Calu3 (cell line): ENCODE measurements around the gene DNAJA4. TPM values are rescaled to one million over a fixed set of nuclear protein-coding genes. Genes with fewer than 3 reads are reported as not detected.

ENCODE experiments used
- BruUV-seq: library from RNA; stranded (reverse); fragments of 400-500 nt; replicated peaks from 2 replicates; lab custom pipeline; 2021; lab: Mats Ljungman, UMichigan
- CTCF ChIA-PET: fragments of 300-600 bp; sonication (Branson Sonifier 250); formaldehyde crosslinking; loops from one replicate; lab custom pipeline; 2022; ENCODE audit warnings: antibody characterized with exemption; lab: Charles Lee
- DNase-seq: peaks from one replicate; pipeline ENCODE4 v3.0.0; 2022
- H3K27ac Mint-ChIP-seq: one replicate; pipeline ENCODE4 v1.8.0; 2022; ENCODE audit warnings: mixed read lengths; ENCODE audit not compliant: unreplicated experiment
- H3K27me3 Mint-ChIP-seq: one replicate; pipeline ENCODE4 v1.8.0; 2022; ENCODE audit warnings: mixed read lengths; ENCODE audit not compliant: unreplicated experiment
- H3K36me3 Mint-ChIP-seq: one replicate; pipeline ENCODE4 v1.8.0; 2022; ENCODE audit warnings: mild to moderate bottlenecking, moderate library complexity, mixed read lengths; ENCODE audit not compliant: insufficient read depth, unreplicated experiment
- H3K4me1 Mint-ChIP-seq: one replicate; pipeline ENCODE4 v1.8.0; 2022; ENCODE audit warnings: mild to moderate bottlenecking, low read depth, mixed read lengths; ENCODE audit not compliant: unreplicated experiment
- H3K4me3 Mint-ChIP-seq: one replicate; pipeline ENCODE4 v1.8.0; 2022; ENCODE audit warnings: mild to moderate bottlenecking, low read depth, moderate library complexity, mixed read lengths; ENCODE audit not compliant: unreplicated experiment
- H3K9me3 Mint-ChIP-seq: one replicate; pipeline ENCODE4 v1.8.0; 2022; ENCODE audit warnings: low read depth, mixed read lengths; ENCODE audit not compliant: unreplicated experiment
- intact Hi-C: fragments of 100-400 bp; cut with micrococcal nuclease; formaldehyde crosslinking; loops from one replicate; pipeline ENCODE4 v1.10.0; 2022; ENCODE audit not compliant: unreplicated experiment
- total RNA-seq: library from RNA; stranded (reverse); gene quantifications from 2 replicates; pipeline ENCODE4 v1.2.3, GENCODE V29; 2022
- TF ChIP-seq, protein P1 (sequence below): fragments of 200-600 bp; IDR thresholded peaks from one replicate; pipeline ENCODE4 v1.8.0; 2022; ENCODE audit warnings: antibody characterized with exemption; ENCODE audit not compliant: unreplicated experiment

DNAJA4 gene
- total RNA-seq, 1 experiment from 2014 or later = 53.6 TPM

DNA sequence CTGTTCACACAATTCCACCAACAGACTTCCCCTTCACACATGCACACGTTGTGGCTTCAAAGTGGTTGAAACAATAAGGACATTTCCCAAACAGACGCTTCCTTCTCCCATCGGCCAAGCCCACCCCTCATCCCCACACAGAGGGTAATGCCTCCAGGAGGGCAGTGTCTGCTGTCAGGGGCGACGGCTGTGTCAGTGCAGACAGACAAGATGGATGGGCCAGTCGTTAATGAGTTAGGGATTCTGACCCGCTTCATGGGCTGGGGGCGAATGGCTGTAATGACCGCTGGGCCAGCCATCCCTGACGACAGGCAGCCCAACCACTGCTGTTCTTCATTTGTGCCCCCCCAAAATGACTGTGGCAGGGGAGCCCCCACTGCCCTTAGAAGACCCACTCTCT lies 55.2 kb downstream of the DNAJA4 start:
- Mint-ChIP-seq H3K9me3 (no peaks in the 10 kb centered on the region), H3K36me3 (peaks cover 9% of the 10 kb centered on the region), H3K27me3 (peaks cover 24% of the 10 kb centered on the region), H3K4me1 (peaks cover 20% of the 10 kb centered on the region), H3K27ac (no peak overlapping the region), H3K4me3 (no peak overlapping the region)
- TF ChIP-seq, protein P1, sequence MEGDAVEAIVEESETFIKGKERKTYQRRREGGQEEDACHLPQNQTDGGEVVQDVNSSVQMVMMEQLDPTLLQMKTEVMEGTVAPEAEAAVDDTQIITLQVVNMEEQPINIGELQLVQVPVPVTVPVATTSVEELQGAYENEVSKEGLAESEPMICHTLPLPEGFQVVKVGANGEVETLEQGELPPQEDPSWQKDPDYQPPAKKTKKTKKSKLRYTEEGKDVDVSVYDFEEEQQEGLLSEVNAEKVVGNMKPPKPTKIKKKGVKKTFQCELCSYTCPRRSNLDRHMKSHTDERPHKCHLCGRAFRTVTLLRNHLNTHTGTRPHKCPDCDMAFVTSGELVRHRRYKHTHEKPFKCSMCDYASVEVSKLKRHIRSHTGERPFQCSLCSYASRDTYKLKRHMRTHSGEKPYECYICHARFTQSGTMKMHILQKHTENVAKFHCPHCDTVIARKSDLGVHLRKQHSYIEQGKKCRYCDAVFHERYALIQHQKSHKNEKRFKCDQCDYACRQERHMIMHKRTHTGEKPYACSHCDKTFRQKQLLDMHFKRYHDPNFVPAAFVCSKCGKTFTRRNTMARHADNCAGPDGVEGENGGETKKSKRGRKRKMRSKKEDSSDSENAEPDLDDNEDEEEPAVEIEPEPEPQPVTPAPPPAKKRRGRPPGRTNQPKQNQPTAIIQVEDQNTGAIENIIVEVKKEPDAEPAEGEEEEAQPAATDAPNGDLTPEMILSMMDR = no peak
- no TSS peak for BruUV-seq
- intact Hi-C loops = loop anchor here (10.0 kb wide), 2 partner anchors 165 to 385 kb away; no protein-coding TSS in a partner anchor
- CTCF ChIA-PET = interaction anchor here (1.4 kb wide), 1 partner anchor 8 kb away, joined by 3 read pairs; no protein-coding TSS in a partner anchor
- DNase-seq = no peak

DNA sequence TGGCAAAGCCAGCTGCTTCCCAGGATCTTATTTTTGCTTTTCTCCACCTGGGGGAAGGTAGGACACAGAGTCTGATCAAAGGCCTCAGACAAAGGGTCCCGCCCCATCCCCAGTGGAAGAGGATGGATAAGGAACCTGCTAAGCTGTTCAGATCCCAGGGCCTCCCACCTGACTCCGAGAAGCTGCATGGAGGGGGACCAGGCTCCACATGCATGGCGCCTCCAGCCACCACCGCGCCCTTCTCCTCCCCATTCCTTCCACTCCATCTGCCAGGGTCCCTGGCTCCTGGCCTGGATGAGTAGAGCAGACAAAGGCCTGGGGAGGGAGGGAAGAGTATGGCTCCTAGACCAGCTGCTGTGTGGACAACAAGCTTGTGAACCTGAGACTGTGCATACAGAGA lies 55.8 kb downstream of the DNAJA4 start:
- Mint-ChIP-seq H3K27ac (no peak overlapping the region), H3K4me1 (peaks cover 20% of the 10 kb centered on the region), H3K27me3 (peaks cover 30% of the 10 kb centered on the region), H3K9me3 (no peaks in the 10 kb centered on the region), H3K4me3 (no peak overlapping the region), H3K36me3 (peaks cover 9% of the 10 kb centered on the region)
- TF ChIP-seq, protein P1 = no peak
- CTCF ChIA-PET = interaction anchor here (1.4 kb wide), 1 partner anchor 9 kb away, joined by 3 read pairs; no protein-coding TSS in a partner anchor
- no peak for DNase-seq
- no TSS peak for BruUV-seq
- intact Hi-C loops = no loop called here

DNA sequence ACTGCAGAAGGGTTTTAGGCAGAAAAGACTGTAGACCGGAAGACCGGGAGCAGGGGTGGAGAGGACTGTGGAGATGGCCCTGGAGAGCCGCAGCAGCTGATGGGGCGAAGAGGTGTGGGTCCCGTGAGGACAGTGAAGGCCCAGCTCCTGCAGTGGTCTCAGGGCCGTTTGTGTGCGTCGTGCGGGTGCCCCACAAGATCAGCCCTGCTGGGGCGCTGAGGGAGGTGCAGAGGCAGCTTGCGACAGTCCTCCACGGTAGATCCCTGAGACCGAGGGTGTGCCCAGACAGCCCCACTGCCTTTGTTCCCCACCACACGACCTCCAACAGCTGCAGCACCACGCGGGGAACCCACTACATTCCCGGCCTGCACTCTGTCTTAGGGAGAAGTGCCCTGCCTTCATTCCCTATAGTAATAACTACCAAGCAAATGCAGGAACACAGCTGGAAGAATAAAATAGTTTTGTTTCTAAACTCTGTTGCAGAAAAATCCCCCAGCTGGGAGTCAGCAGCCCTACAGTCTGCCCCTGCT lies 56.7 kb downstream of the DNAJA4 start:
- H3K27ac Mint-ChIP-seq = no peak overlapping the region
- TF ChIP-seq, protein P1 = no peak
- DNase-seq = no peak
- no peak overlapping the region for H3K4me3 Mint-ChIP-seq
- CTCF ChIA-PET = interaction anchor here (0.6 to 1.4 kb wide), 2 partner anchors 10 to 64 kb away, joined by 3 to 4 read pairs; no protein-coding TSS in a partner anchor
- no TSS peak for BruUV-seq
- intact Hi-C loops = no loop called here
- H3K27me3 Mint-ChIP-seq = peaks cover 30% of the 10 kb centered on the region
- no peaks in the 10 kb centered on the region for H3K9me3 Mint-ChIP-seq
- peaks cover 9% of the 10 kb centered on the region for H3K36me3 Mint-ChIP-seq
- H3K4me1 Mint-ChIP-seq = peaks cover 19% of the 10 kb centered on the region

DNA sequence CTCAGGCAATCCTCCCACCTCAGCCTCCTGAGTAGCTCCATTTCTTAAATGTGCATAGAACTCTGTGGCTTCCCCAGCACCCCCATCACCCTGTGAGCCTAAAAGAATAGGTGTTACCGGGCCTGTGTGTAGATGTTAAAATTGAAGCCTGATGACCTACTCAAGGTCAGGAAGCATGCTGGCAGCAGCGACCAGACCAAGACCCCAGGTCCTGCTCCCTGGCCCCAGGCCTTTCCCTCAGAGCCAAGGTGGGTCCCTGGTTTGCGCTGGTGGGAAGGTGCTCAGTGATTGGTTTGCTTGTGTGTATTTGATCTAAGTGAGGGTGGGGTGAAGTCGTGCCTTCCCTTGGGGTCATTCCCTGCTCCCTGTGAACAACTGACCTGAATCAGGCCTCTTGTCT lies 57.4 kb downstream of the DNAJA4 start:
- Mint-ChIP-seq H3K27ac (no peak overlapping the region), H3K27me3 (peaks cover 30% of the 10 kb centered on the region), H3K4me3 (no peak overlapping the region), H3K36me3 (peaks cover 5% of the 10 kb centered on the region), H3K9me3 (no peaks in the 10 kb centered on the region), H3K4me1 (peaks cover 12% of the 10 kb centered on the region)
- no peak for DNase-seq
- BruUV-seq = no TSS peak
- TF ChIP-seq, protein P1 = no peak
- CTCF ChIA-PET = interaction anchor here (0.6 kb wide), 1 partner anchor 63 kb away, joined by 4 read pairs; no protein-coding TSS in a partner anchor
- intact Hi-C loops = no loop called here
